Mesenchymal stem cell (in vitro differentiated cells and primary cell): ENCODE data around the gene MAP3K20.

Experiments used
- DNase-seq: peaks from one replicate; pipeline ENCODE4 v3.0.0-alpha.2; 2013
- H2AFZ ChIP-seq: one replicate; pipeline ENCODE4 v1.6.1; 2013; ENCODE audit warnings: low read depth, mild to moderate bottlenecking, control low read depth, inconsistent platforms, low read length, moderate library complexity
- H2AK5ac ChIP-seq: 2 replicates; pipeline ENCODE4 v1.6.1; 2013; ENCODE audit warnings: low read length, moderate library complexity, mild to moderate bottlenecking, inconsistent platforms; ENCODE audit not compliant: severe bottlenecking
- H2BK120ac ChIP-seq: one replicate; pipeline ENCODE4 v1.6.1; 2013; ENCODE audit warnings: low read depth, mild to moderate bottlenecking, inconsistent platforms, low read length, moderate library complexity
- H2BK12ac ChIP-seq, 2 experiments: one replicate each; pipeline ENCODE4 v1.6.1; 2013; ENCODE audit warnings: inconsistent platforms in 2 of 2, low read length in 2 of 2, mild to moderate bottlenecking in 2 of 2, moderate library complexity in 2 of 2, control low read depth in 1 of 2
- H2BK15ac ChIP-seq: one replicate; pipeline ENCODE4 v1.6.1; 2013; ENCODE audit warnings: mild to moderate bottlenecking, low read depth, inconsistent platforms; ENCODE audit not compliant: poor library complexity, severe bottlenecking
- H2BK5ac ChIP-seq: 2 replicates; pipeline ENCODE4 v1.6.1; 2013; ENCODE audit warnings: low read depth, mild to moderate bottlenecking, low read length, control low read depth, inconsistent platforms; ENCODE audit not compliant: poor library complexity, severe bottlenecking
- H3K14ac ChIP-seq, 2 experiments: one replicate each; pipeline ENCODE4 v1.6.1; 2013; ENCODE audit warnings: inconsistent platforms in 2 of 2, low read length in 2 of 2, control low read depth in 1 of 2, mild to moderate bottlenecking in 1 of 2, moderate library complexity in 1 of 2
- H3K18ac ChIP-seq, 2 experiments: one replicate each; pipeline ENCODE4 v1.6.1; 2013; ENCODE audit warnings: inconsistent platforms in 2 of 2, low read length in 2 of 2, control low read depth in 1 of 2, low read depth in 1 of 2, mild to moderate bottlenecking in 1 of 2
- H3K23ac ChIP-seq, 2 experiments: one replicate each; pipeline ENCODE4 v1.6.1; 2013; ENCODE audit warnings: inconsistent platforms in 2 of 2, low read length in 2 of 2, mild to moderate bottlenecking in 2 of 2, moderate library complexity in 2 of 2, control low read depth in 1 of 2
- H3K27ac ChIP-seq: 2 replicates; pipeline ENCODE4 v1.5.1; 2013; ENCODE audit warnings: mild to moderate bottlenecking, moderate library complexity, low read length, control low read depth, inconsistent platforms; ENCODE audit not compliant: poor library complexity, severe bottlenecking
- H3K27me3 ChIP-seq, 2 experiments: 2 replicates each; pipeline versions ENCODE4 v1.6.1 to v1.7.0; 2013; ENCODE audit warnings: low read length in 2 of 2, mild to moderate bottlenecking in 2 of 2, moderate library complexity in 2 of 2, control low read depth in 1 of 2, inconsistent platforms in 1 of 2; ENCODE audit not compliant: control insufficient read depth in 1 of 2, insufficient read depth in 1 of 2
- H3K36me3 ChIP-seq, 2 experiments: 2 replicates each; pipeline versions ENCODE4 v1.6.1 to v1.7.0; 2013; ENCODE audit warnings: low read length in 2 of 2, control low read depth in 1 of 2, inconsistent platforms in 1 of 2, low read depth in 1 of 2, mild to moderate bottlenecking in 1 of 2; ENCODE audit not compliant: insufficient read depth in 2 of 2, control insufficient read depth in 1 of 2
- H3K4ac ChIP-seq, 2 experiments: one replicate each; pipeline ENCODE4 v1.6.1; 2013; ENCODE audit warnings: inconsistent platforms in 2 of 2, low read length in 2 of 2, mild to moderate bottlenecking in 2 of 2, moderate library complexity in 2 of 2, control low read depth in 1 of 2, low read depth in 1 of 2
- H3K4me1 ChIP-seq: 2 replicates; pipeline ENCODE4 v1.6.1; 2013; ENCODE audit warnings: low read depth, low read length, control low read depth; ENCODE audit not compliant: control insufficient read depth, insufficient read depth
- H3K4me2 ChIP-seq: 2 replicates; pipeline ENCODE4 v1.6.1; 2013; ENCODE audit warnings: low read length, mild to moderate bottlenecking, inconsistent platforms; ENCODE audit not compliant: poor library complexity, severe bottlenecking
- H3K4me3 ChIP-seq, 2 experiments: 2 replicates each; pipeline versions ENCODE4 v1.5.1 to v1.7.0; 2013; ENCODE audit warnings: low read length in 2 of 2, mild to moderate bottlenecking in 2 of 2, control low read depth in 1 of 2, low read depth in 1 of 2; ENCODE audit not compliant: insufficient read depth in 1 of 2
- H3K79me1 ChIP-seq: replicated peaks from 2 replicates; pipeline ENCODE4 v1.6.1; 2013; ENCODE audit warnings: mild to moderate bottlenecking, control low read depth, low read length, inconsistent platforms; ENCODE audit not compliant: poor library complexity, severe bottlenecking
- H3K9ac ChIP-seq: 2 replicates; pipeline ENCODE4 v1.7.0; 2013; ENCODE audit warnings: mild to moderate bottlenecking, low read length, moderate library complexity
- H3K9me3 ChIP-seq: 2 replicates; pipeline ENCODE4 v1.7.0; 2013; ENCODE audit warnings: mild to moderate bottlenecking, low read length; ENCODE audit not compliant: control insufficient read depth
- H4K8ac ChIP-seq: one replicate; pipeline ENCODE4 v1.6.1; 2013; ENCODE audit warnings: inconsistent platforms, mild to moderate bottlenecking, low read length, moderate library complexity
- H4K91ac ChIP-seq: one replicate; pipeline ENCODE4 v1.6.1; 2013; ENCODE audit warnings: mild to moderate bottlenecking, low read length, inconsistent platforms
- WGBS: methylation state at CpG from one replicate; pipeline ENCODE4 v1.1.7; 2013; ENCODE audit warnings: mixed read lengths; 5-methylcytosine and 5-hydroxymethylcytosine counted together

The MAP3K20 gene

GRCh38 chr2:173106959-173107628 lies 31.4 kb downstream of the MAP3K20 start:
- H3K4me3 ChIP-seq, result no peak overlapping the region
- no peak overlapping the region for H3K18ac ChIP-seq
- no peak overlapping the region for H2BK120ac ChIP-seq
- peaks cover 22% of the 10 kb centered on the region for H3K79me1 ChIP-seq
- peak overlapping the region in 1 of 2 experiments; percentile 69 for H3K14ac ChIP-seq
- no peaks in the 10 kb centered on the region for H3K27me3 ChIP-seq
- no peak overlapping the region for H3K9ac ChIP-seq
- H3K27ac ChIP-seq, result no peak overlapping the region
- H4K91ac ChIP-seq, result peak overlapping the region; percentile 87
- peak overlapping the region; percentile 13 for H4K8ac ChIP-seq
- peaks cover 3 to 12% of the 10 kb centered on the region in 2 experiments for H3K36me3 ChIP-seq
- no peak overlapping the region for H2BK5ac ChIP-seq
- H2AFZ ChIP-seq, result no peak overlapping the region
- no peak overlapping the region for H3K4me2 ChIP-seq
- WGBS, result 98% methylated on average over 6 of the region's 8 CpGs
- no peaks in the 10 kb centered on the region for H3K4me1 ChIP-seq
- H2AK5ac ChIP-seq, result peak overlapping the region; percentile 71
- H3K23ac ChIP-seq, result no peak overlapping the region
- no peaks in the 10 kb centered on the region for H3K9me3 ChIP-seq
- no peak for DNase-seq
- no peak overlapping the region for H2BK15ac ChIP-seq
- no peak overlapping the region for H3K4ac ChIP-seq
- no peak overlapping the region for H2BK12ac ChIP-seq

GRCh38 chr2:173107629-173108022 lies 32.0 kb downstream of the MAP3K20 start:
- Histone ChIP-seq H2AK5ac (no peak overlapping the region), H3K23ac (no peak overlapping the region), H3K4me2 (no peak overlapping the region), H3K79me1 (peaks cover 21% of the 10 kb centered on the region), H2BK120ac (no peak overlapping the region), H3K4me1 (no peaks in the 10 kb centered on the region), H2BK5ac (no peak overlapping the region), H3K14ac (no peak overlapping the region), H2AFZ (no peak overlapping the region), H3K36me3 (peaks cover 3 to 12% of the 10 kb centered on the region in 2 experiments), H3K27ac (peak overlapping the region; percentile 21), H3K27me3 (no peaks in the 10 kb centered on the region), H4K8ac (no peak overlapping the region), H3K4me3 (no peak overlapping the region), H2BK12ac (peak overlapping the region in 1 of 2 experiments; percentile 54), H4K91ac (no peak overlapping the region), H3K9me3 (no peaks in the 10 kb centered on the region), H2BK15ac (no peak overlapping the region), H3K18ac (no peak overlapping the region), H3K9ac (no peak overlapping the region), H3K4ac (no peak overlapping the region)
- 100% methylated on average over 5 of the region's 6 CpGs for WGBS
- DNase-seq, result no peak

GRCh38 chr2:173109253-173110188 lies 33.9 kb downstream of the MAP3K20 start:
- Histone ChIP-seq H2AK5ac (no peak overlapping the region), H2BK5ac (peak overlapping the region; percentile 19), H3K14ac (no peak overlapping the region), H3K9me3 (no peaks in the 10 kb centered on the region), H3K36me3 (peaks cover 3% of the 10 kb centered on the region in 2 experiments), H3K18ac (no peak overlapping the region), H3K79me1 (peaks cover 16% of the 10 kb centered on the region), H3K4me2 (peak overlapping the region; percentile 50), H2BK15ac (no peak overlapping the region), H4K8ac (no peak overlapping the region), H3K27me3 (no peaks in the 10 kb centered on the region), H3K4me3 (no peak overlapping the region), H3K9ac (peak overlapping the region; percentile 30), H4K91ac (no peak overlapping the region), H3K23ac (no peak overlapping the region), H2AFZ (no peak overlapping the region), H2BK120ac (no peak overlapping the region), H3K4ac (no peak overlapping the region), H3K4me1 (no peaks in the 10 kb centered on the region), H2BK12ac (no peak overlapping the region), H3K27ac (peak overlapping the region; percentile 97)
- peak; percentile 76 for DNase-seq
- 49% methylated on average over 4 of the region's 6 CpGs for WGBS

GRCh38 chr2:173117678-173118077 lies 42.0 kb downstream of the MAP3K20 start:
- H3K36me3 ChIP-seq, result peaks cover 5 to 7% of the 10 kb centered on the region in 2 experiments
- no peak overlapping the region for H3K4ac ChIP-seq
- no peak overlapping the region for H2BK12ac ChIP-seq
- no peak overlapping the region for H3K4me2 ChIP-seq
- H3K27me3 ChIP-seq, result no peaks in the 10 kb centered on the region
- peaks cover 16% of the 10 kb centered on the region for H3K79me1 ChIP-seq
- H2BK15ac ChIP-seq, result no peak overlapping the region
- H2AFZ ChIP-seq, result no peak overlapping the region
- no peak overlapping the region for H4K8ac ChIP-seq
- H2BK120ac ChIP-seq, result no peak overlapping the region
- H3K9ac ChIP-seq, result no peak overlapping the region
- H2BK5ac ChIP-seq, result no peak overlapping the region
- H3K27ac ChIP-seq, result no peak overlapping the region
- no peak overlapping the region for H3K23ac ChIP-seq
- no peak overlapping the region for H2AK5ac ChIP-seq
- no peak overlapping the region for H3K18ac ChIP-seq
- no peak overlapping the region for H3K14ac ChIP-seq
- peaks cover 5% of the 10 kb centered on the region for H3K4me1 ChIP-seq
- no peaks in the 10 kb centered on the region for H3K9me3 ChIP-seq
- no peak overlapping the region for H4K91ac ChIP-seq
- H3K4me3 ChIP-seq, result no peak overlapping the region
- DNase-seq, result no peak
